Astrocyte (in vitro differentiated cells and primary cell): ENCODE data around the gene ICE1. TPM values are rescaled to one million over a fixed set of nuclear protein-coding genes. Genes with fewer than 3 reads are reported as not detected.
"Not testable (repeated sequence)": the region's sequence is repeated elsewhere in the genome, so short reads cannot be mapped to it uniquely, and the experiment has no call there.

Experiments
- DNase-seq: peaks from one replicate; pipeline ENCODE4 v3.0.0-alpha.2; 2010; ENCODE audit warnings: low read depth
- FAIRE-seq: peaks from 2 replicates; lab custom pipeline; 2011; peaks lifted over from hg19 to GRCh38; lab: Jason Lieb, UNC
- H2AFZ ChIP-seq: 2 replicates; pipeline ENCODE4 v1.6.0; 2012; ENCODE audit warnings: low read depth, low read length, inconsistent platforms
- H3K27ac ChIP-seq: 2 replicates; pipeline ENCODE4 v1.5.1; 2011; ENCODE audit warnings: low read depth, low read length, inconsistent platforms
- H3K27me3 ChIP-seq: 2 replicates; pipeline ENCODE4 v1.6.0; 2011; ENCODE audit warnings: low read length, inconsistent platforms; ENCODE audit not compliant: insufficient read depth
- H3K36me3 ChIP-seq: 2 replicates; pipeline ENCODE4 v1.5.1; 2011; ENCODE audit warnings: low read length, inconsistent platforms; ENCODE audit not compliant: insufficient read depth
- H3K4me1 ChIP-seq: 2 replicates; pipeline ENCODE4 v1.5.1; 2011; ENCODE audit warnings: low read length, inconsistent platforms; ENCODE audit not compliant: insufficient read depth
- H3K4me2 ChIP-seq: 2 replicates; pipeline ENCODE4 v1.6.0; 2012; ENCODE audit warnings: low read length, inconsistent platforms
- H3K4me3 ChIP-seq: 2 replicates; pipeline ENCODE4 v1.5.1; 2011; ENCODE audit warnings: low read depth, mild to moderate bottlenecking, low read length, inconsistent platforms; ENCODE audit not compliant: insufficient read depth
- H3K79me2 ChIP-seq: 2 replicates; pipeline ENCODE4 v1.6.0; 2012; ENCODE audit warnings: mild to moderate bottlenecking, low read length, inconsistent platforms; ENCODE audit not compliant: insufficient read depth
- H3K9ac ChIP-seq: 2 replicates; pipeline ENCODE4 v1.6.0; 2012; ENCODE audit warnings: mild to moderate bottlenecking, low read length, inconsistent platforms
- H3K9me3 ChIP-seq: 2 replicates; pipeline ENCODE4 v1.5.1; 2012; ENCODE audit warnings: low read depth, mild to moderate bottlenecking, low read length, inconsistent platforms; ENCODE audit not compliant: insufficient read depth
- H4K20me1 ChIP-seq: 2 replicates; pipeline ENCODE4 v1.6.0; 2012; ENCODE audit warnings: low read length, inconsistent platforms; ENCODE audit not compliant: insufficient read depth
- H3K27ac Mint-ChIP-seq: one replicate; pipeline ENCODE4 v1.8.0; 2021; ENCODE audit warnings: mild to moderate bottlenecking, mixed read lengths; ENCODE audit not compliant: unreplicated experiment
- H3K27me3 Mint-ChIP-seq: one replicate; pipeline ENCODE4 v1.8.0; 2021; ENCODE audit warnings: low read depth, mixed read lengths; ENCODE audit not compliant: unreplicated experiment
- H3K36me3 Mint-ChIP-seq: one replicate; pipeline ENCODE4 v1.8.0; 2021; ENCODE audit warnings: low read depth, mixed read lengths; ENCODE audit not compliant: unreplicated experiment
- H3K4me1 Mint-ChIP-seq: one replicate; pipeline ENCODE4 v1.8.0; 2021; ENCODE audit warnings: low read depth, mixed read lengths; ENCODE audit not compliant: unreplicated experiment
- H3K4me3 Mint-ChIP-seq: one replicate; pipeline ENCODE4 v1.8.0; 2021; ENCODE audit warnings: mild to moderate bottlenecking, moderate library complexity, mixed read lengths; ENCODE audit not compliant: unreplicated experiment
- H3K9me3 Mint-ChIP-seq: one replicate; pipeline ENCODE4 v1.8.0; 2021; ENCODE audit warnings: mild to moderate bottlenecking, mixed read lengths; ENCODE audit not compliant: unreplicated experiment
- EZH2 ChIP-seq: IDR thresholded peaks from 2 replicates; pipeline ENCODE4 v1.6.1; 2012; ENCODE audit warnings: mild to moderate bottlenecking, low read length, inconsistent platforms; ENCODE audit not compliant: insufficient read depth
- total RNA-seq: library from RNA; stranded (reverse); gene quantifications from 2 replicates; pipeline ENCODE4 v1.2.1, GENCODE V29; 2021
- TF ChIP-seq, protein P1 (sequence below): IDR thresholded peaks from 2 replicates; pipeline ENCODE4 v1.5.1; 2011; ENCODE audit warnings: low read depth, mild to moderate bottlenecking, inconsistent platforms, low read length, moderate library complexity; ENCODE audit not compliant: insufficient read depth

Gene ICE1
- total RNA-seq, 1 donor from 2014 or later = 40.3 TPM

DNA sequence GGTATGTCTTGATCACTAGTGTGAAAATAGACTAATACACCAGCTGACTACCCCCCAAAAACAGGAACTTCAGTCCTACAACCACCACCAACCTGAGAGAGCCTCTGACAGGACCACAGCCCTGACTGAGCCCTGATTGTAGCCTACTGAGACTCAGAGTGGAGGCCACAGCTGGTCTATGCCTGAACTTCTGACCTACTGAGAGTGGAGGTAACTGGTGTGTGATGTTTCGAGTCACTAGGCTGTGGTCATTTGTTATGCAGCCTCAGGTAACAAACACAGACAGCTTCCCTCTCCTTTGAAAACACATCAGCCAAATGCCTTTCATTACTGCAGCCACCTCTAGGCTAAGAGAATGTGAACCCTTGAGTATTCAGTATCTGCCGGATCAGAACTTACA lies 30.0 kb upstream of the ICE1 start:
- H3K9ac ChIP-seq, H3K79me2 ChIP-seq, H3K9me3 ChIP-seq, H3K27me3 ChIP-seq, H3K4me1 Mint-ChIP-seq, H3K4me3 ChIP-seq, H3K27me3 Mint-ChIP-seq, H3K9me3 Mint-ChIP-seq, H3K36me3 ChIP-seq, H3K27ac Mint-ChIP-seq, H3K4me3 Mint-ChIP-seq, H3K27ac ChIP-seq, FAIRE-seq, H2AFZ ChIP-seq, H3K4me2 ChIP-seq, H3K36me3 Mint-ChIP-seq, H4K20me1 ChIP-seq, DNase-seq, H3K4me1 ChIP-seq: not testable (repeated sequence)

DNA sequence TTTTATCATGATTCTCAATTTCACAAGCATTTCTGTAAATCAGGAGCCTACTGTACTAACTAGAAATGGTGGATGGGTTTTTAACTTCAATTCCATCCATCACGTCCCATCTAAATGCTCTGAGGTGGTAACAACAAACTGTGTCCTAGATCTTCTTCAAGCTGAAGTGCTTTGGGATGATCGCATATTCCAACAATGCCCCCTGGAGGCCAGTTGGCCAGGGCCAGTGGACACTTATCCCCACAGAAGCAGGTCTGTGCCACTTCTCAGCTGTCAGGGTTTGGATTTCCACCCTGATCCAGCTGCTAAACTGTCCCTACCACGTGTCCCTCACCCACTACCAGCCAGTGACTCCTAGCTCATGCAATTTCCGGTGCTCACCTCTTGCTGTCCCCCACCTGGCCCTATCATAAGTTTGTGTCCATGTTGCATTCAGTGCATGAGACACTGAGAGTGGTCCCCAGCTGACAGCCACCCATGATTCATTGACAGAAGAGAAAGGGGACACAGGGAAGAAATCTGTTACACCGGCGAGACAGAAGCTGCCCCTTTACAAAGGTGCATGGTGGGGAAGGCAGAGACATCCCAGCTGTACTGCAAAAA lies 28.0 kb upstream of the ICE1 start:
- H3K9me3 ChIP-seq, H3K79me2 ChIP-seq, H3K27me3 Mint-ChIP-seq, H3K4me3 ChIP-seq, H3K9ac ChIP-seq, H3K4me2 ChIP-seq, H3K27me3 ChIP-seq, H3K27ac Mint-ChIP-seq, H3K36me3 ChIP-seq, H3K27ac ChIP-seq, H3K4me1 Mint-ChIP-seq, H3K4me1 ChIP-seq, H3K9me3 Mint-ChIP-seq, H3K4me3 Mint-ChIP-seq, H3K36me3 Mint-ChIP-seq, H4K20me1 ChIP-seq, H2AFZ ChIP-seq: not testable (repeated sequence)
- DNase-seq = peak; percentile 34
- TF ChIP-seq, protein P1, sequence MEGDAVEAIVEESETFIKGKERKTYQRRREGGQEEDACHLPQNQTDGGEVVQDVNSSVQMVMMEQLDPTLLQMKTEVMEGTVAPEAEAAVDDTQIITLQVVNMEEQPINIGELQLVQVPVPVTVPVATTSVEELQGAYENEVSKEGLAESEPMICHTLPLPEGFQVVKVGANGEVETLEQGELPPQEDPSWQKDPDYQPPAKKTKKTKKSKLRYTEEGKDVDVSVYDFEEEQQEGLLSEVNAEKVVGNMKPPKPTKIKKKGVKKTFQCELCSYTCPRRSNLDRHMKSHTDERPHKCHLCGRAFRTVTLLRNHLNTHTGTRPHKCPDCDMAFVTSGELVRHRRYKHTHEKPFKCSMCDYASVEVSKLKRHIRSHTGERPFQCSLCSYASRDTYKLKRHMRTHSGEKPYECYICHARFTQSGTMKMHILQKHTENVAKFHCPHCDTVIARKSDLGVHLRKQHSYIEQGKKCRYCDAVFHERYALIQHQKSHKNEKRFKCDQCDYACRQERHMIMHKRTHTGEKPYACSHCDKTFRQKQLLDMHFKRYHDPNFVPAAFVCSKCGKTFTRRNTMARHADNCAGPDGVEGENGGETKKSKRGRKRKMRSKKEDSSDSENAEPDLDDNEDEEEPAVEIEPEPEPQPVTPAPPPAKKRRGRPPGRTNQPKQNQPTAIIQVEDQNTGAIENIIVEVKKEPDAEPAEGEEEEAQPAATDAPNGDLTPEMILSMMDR = peak; percentile 55
- peak; percentile 29 for FAIRE-seq

DNA sequence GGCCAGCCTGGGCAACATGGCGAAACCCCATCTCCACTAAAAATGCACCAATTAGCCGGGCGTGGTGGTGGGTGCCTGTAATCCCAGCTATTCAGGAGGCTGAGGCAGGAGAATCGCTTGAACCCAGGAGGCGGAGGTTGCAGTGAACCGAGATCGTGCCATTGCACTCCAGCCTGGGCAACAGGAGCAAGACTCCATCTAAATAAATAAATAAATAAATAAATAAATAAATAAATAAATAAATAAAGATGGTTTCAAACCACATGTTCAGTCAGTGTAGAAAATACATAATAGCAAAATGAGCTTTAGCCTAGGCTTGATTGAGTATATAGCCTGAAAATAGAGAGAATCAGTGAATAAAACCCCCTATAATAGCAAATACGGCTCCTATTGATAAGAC lies 27.4 kb upstream of the ICE1 start:
- not testable (repeated sequence) for H3K9me3 ChIP-seq, H3K27ac ChIP-seq, H4K20me1 ChIP-seq, H3K4me3 ChIP-seq, FAIRE-seq, H3K27me3 ChIP-seq, H3K79me2 ChIP-seq, H3K4me1 Mint-ChIP-seq, DNase-seq, H3K9ac ChIP-seq, H3K27ac Mint-ChIP-seq, H2AFZ ChIP-seq, H3K27me3 Mint-ChIP-seq, H3K4me3 Mint-ChIP-seq, H3K9me3 Mint-ChIP-seq, H3K4me1 ChIP-seq, H3K36me3 Mint-ChIP-seq, H3K36me3 ChIP-seq, H3K4me2 ChIP-seq

DNA sequence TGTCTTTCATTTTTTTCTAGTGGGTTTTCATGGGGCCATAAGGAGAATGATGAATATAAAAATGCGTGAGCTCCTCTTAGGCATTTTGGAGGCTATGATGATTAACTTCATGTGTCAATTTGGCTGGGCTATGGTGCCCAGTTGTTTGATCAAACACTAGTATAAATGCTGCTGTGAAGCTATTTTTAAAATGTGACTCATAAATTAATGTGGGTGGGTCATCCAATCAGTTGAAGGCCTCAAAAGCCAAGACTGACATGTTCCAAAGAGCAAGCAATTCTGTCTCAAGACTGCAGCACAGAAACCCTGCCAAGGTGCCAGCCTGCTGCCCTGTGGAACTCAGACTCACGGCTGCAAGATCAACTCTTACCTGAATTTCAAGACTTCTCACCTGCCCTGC lies 24.4 kb upstream of the ICE1 start:
- Histone ChIP-seq H3K4me3 (no peak overlapping the region), H3K36me3 (no peaks in the 10 kb centered on the region), H2AFZ (no peak overlapping the region), H4K20me1 (no peaks in the 10 kb centered on the region), H3K9me3 (peaks cover 7% of the 10 kb centered on the region), H3K79me2 (no peaks in the 10 kb centered on the region), H3K4me1 (peaks cover 5% of the 10 kb centered on the region), H3K9ac (no peak overlapping the region), H3K27ac (no peak overlapping the region), H3K4me2 (no peak overlapping the region), H3K27me3 (no peaks in the 10 kb centered on the region)
- FAIRE-seq (no peak), DNase-seq (no peak)
- Mint-ChIP-seq H3K36me3 (peaks cover 5% of the 10 kb centered on the region), H3K4me1 (peaks cover under 1% of the 10 kb centered on the region), H3K27ac (no peak overlapping the region), H3K4me3 (no peak overlapping the region), H3K27me3 (no peaks in the 10 kb centered on the region), H3K9me3 (peaks cover 7% of the 10 kb centered on the region)
- TF ChIP-seq, protein P1 = no peak
- TF ChIP-seq EZH2 = no peak
